Transverse colon (tissue), 4 donors: ENCODE measurements around the gene KRTAP12-2.

Source experiments
- CTCF ChIP-seq, 5 experiments: fragments of 200-600 bp in 3 of 5; fragments of 450-650 bp in 2 of 5; sonication (generic) in 3 of 5; IDR thresholded peaks; 1 replicate in 2 of 5; 2 replicates in 3 of 5; pipeline ENCODE4 v1.5.1; 2016 to 2017; ENCODE audit warnings: antibody characterized with exemption in 5 of 5, inconsistent platforms in 3 of 5, mild to moderate bottlenecking in 2 of 5, moderate library complexity in 1 of 5
- EP300 ChIP-seq: sonication (generic); formaldehyde crosslinking; IDR thresholded peaks from one replicate; pipeline ENCODE4 v1.6.1; 2017; ENCODE audit warnings: antibody characterized with exemption, low read depth
- POLR2AphosphoS5 ChIP-seq, 3 donors: sonication (generic); formaldehyde crosslinking; IDR thresholded peaks; one replicate each; pipeline ENCODE4 v1.6.1; 2016; ENCODE audit warnings: antibody characterized with exemption in 3 of 3

GRCh38 chr21:44640761-44641160 lies 26.0 kb downstream of the KRTAP12-2 start:
- no peak for TF ChIP-seq CTCF (IDR thresholded peaks at IDR 0.05)
- no peak for TF ChIP-seq EP300
- TF ChIP-seq POLR2AphosphoS5 (IDR thresholded peaks at IDR 0.05): no peak
